DOHH2 (cell line): Measurements from ENCODE around the gene CLPSL1.

Experiments used
- CTCF ChIP-seq: fragments of 200-600 bp; sonication (generic); IDR thresholded peaks from one replicate; pipeline ENCODE4 v1.5.1; 2014; ENCODE audit warnings: antibody characterized with exemption, mild to moderate bottlenecking, low read depth, low read length; ENCODE audit not compliant: poor library complexity, severe bottlenecking
- EZH2phosphoT487 ChIP-seq: fragments of 200-600 bp; sonication (generic); IDR thresholded peaks from 2 replicates; pipeline ENCODE4 v1.6.1; 2017; ENCODE audit warnings: borderline replicate concordance, mild to moderate bottlenecking, antibody characterized with exemption, low read length, moderate library complexity, mixed read lengths

GRCh38 chr6:35829306-35829705 is 48.5 kb downstream of the CLPSL1 start:
- TF ChIP-seq CTCF (no peak), EZH2phosphoT487 (no peak)
